NB4 (cell line): ENCODE data around the gene BNIP3.

Source experiments
- CTCF ChIP-seq: IDR thresholded peaks from one replicate; pipeline ENCODE4 v1.5.1; 2012; ENCODE audit warnings: low read depth, low read length
- MYC ChIP-seq: IDR thresholded peaks from 2 replicates; pipeline ENCODE4 v1.6.1; 2011; ENCODE audit warnings: low read depth, low read length

- TF ChIP-seq CTCF: no peak
- TF ChIP-seq MYC: no peak
Observed at GRCh38 chr10:131968949-131969348, 12.8 kb downstream of the BNIP3 start.
